ENCODE measurements around the gene ANLN. TPM values are rescaled to one million over a fixed set of nuclear protein-coding genes. Genes with fewer than 3 reads are reported as not detected.

The ANLN gene
- total and polyA plus RNA-seq, 10 donors = 0.91 to 14.9 (median 3.2) TPM

- intact Hi-C loops (cut with DNase I; ENCODE audit: low total_unique reads) = no loop called here
- Histone ChIP-seq H3K9me3 (no peaks in the 10 kb centered on the region), H3K4me3 (no peak overlapping the region), H3K4me1 (no peaks in the 10 kb centered on the region), H3K27ac (no peak overlapping the region), H3K27me3 (replicated peaks in 1 of 7) (no peaks in the 10 kb centered on the region), H3K36me3 (peaks cover 0 to 77% (median 0%) of the 10 kb centered on the region in 6 donors)
- TF ChIP-seq POLR2AphosphoS5 (IDR thresholded peaks at IDR 0.05) = no peak
- no peak for TF ChIP-seq POLR2A (IDR thresholded peaks at IDR 0.05)
- no peak for TF ChIP-seq CTCF (IDR thresholded peaks at IDR 0.05 in 8 of 11, conservative IDR thresholded peaks at IDR 0.05 in 3 of 11)
- WGBS, 5 donors = 93 to 100% (median 98%) methylated on average over 3 of the region's 3 CpGs
- DNase-seq = no peak
These were observed 32.4 kb downstream of the ANLN start for GRCh38 chr7:36422072-36422471.

- Histone ChIP-seq H3K9me3 (no peaks in the 10 kb centered on the region), H3K27ac (no peak overlapping the region), H3K4me3 (no peak overlapping the region), H3K27me3 (replicated peaks in 1 of 7) (no peaks in the 10 kb centered on the region), H3K36me3 (peaks cover 0 to 72% (median 0%) of the 10 kb centered on the region in 6 donors), H3K4me1 (no peaks in the 10 kb centered on the region)
- 94 to 99% (median 98%) methylated on average over 2 of the region's 2 CpGs for WGBS, 5 donors
- TF ChIP-seq POLR2AphosphoS5 (IDR thresholded peaks at IDR 0.05) (no peak), CTCF (IDR thresholded peaks at IDR 0.05 in 8 of 11, conservative IDR thresholded peaks at IDR 0.05 in 3 of 11) (no peak), POLR2A (IDR thresholded peaks at IDR 0.05) (no peak)
- no peak for DNase-seq
- intact Hi-C loops (cut with DNase I; ENCODE audit: low total_unique reads) = no loop called here
These were observed 34.0 kb downstream of the ANLN start for GRCh38 chr7:36423633-36424032.

GRCh38 chr7:36430186-36430585 is 40.5 kb downstream of the ANLN start:
- intact Hi-C loops (cut with DNase I; ENCODE audit: low total_unique reads) = no loop called here
- H3K36me3 ChIP-seq = peaks cover 0 to 69% (median 0%) of the 10 kb centered on the region in 6 donors
- 93 to 98% (median 96%) methylated on average over 2 of the region's 2 CpGs for WGBS, 5 donors
- no peaks in the 10 kb centered on the region for H3K4me1 ChIP-seq
- no peak overlapping the region for H3K4me3 ChIP-seq
- H3K27me3 ChIP-seq (replicated peaks in 1 of 7) = no peaks in the 10 kb centered on the region
- TF ChIP-seq POLR2A (IDR thresholded peaks at IDR 0.05) (no peak), POLR2AphosphoS5 (IDR thresholded peaks at IDR 0.05) (no peak), CTCF (IDR thresholded peaks at IDR 0.05 in 8 of 11, conservative IDR thresholded peaks at IDR 0.05 in 3 of 11) (no peak)
- DNase-seq = no peak
- no peak overlapping the region for H3K27ac ChIP-seq
- peaks cover 0 to 11% (median 8%) of the 10 kb centered on the region in 8 donors for H3K9me3 ChIP-seq

DNA sequence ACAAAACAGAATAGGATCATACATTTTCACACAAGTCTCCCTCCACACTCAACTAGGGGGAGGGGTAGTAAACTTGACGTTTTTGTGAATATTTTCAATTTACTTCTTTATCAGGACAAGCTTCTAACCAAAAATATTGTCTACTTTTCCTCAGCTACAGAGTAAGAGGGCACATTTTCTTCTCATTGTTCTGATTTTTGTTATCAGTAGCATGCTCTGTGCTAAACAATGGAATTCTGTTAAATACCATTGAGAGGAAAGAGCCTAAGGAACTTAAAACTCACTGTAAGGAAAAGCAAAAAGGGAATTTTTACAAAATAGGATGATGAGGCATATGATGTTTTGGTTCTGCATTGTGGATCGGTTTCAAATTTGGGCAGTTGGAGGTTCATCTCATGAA is 41.2 kb downstream of the ANLN start:
- intact Hi-C loops (cut with DNase I; ENCODE audit: low total_unique reads) = no loop called here
- H3K4me1 ChIP-seq = no peaks in the 10 kb centered on the region
- H3K36me3 ChIP-seq = peaks cover 0 to 63% (median 0%) of the 10 kb centered on the region in 6 donors
- WGBS, 5 donors = 89 to 97% (median 93%) methylated on average over 2 of the region's 2 CpGs
- no peaks in the 10 kb centered on the region for H3K27me3 ChIP-seq (replicated peaks in 1 of 7)
- no peak overlapping the region for H3K4me3 ChIP-seq
- no peak for DNase-seq
- H3K27ac ChIP-seq = no peak overlapping the region
- TF ChIP-seq POLR2A (IDR thresholded peaks at IDR 0.05) (no peak), POLR2AphosphoS5 (IDR thresholded peaks at IDR 0.05) (no peak), CTCF (IDR thresholded peaks at IDR 0.05 in 8 of 11, conservative IDR thresholded peaks at IDR 0.05 in 3 of 11) (no peak)
- H3K9me3 ChIP-seq = peaks cover 0 to 11% (median 8%) of the 10 kb centered on the region in 8 donors
